Measurements from ENCODE around the gene XRN2.
A peak's percentile ranks its signal among the peaks of the same experiment; 100 is the strongest.
"Not testable (repeated sequence)": the region's sequence is repeated elsewhere in the genome, so short reads cannot be mapped to it uniquely, and the experiment has no call there.

XRN2 gene

DNA sequence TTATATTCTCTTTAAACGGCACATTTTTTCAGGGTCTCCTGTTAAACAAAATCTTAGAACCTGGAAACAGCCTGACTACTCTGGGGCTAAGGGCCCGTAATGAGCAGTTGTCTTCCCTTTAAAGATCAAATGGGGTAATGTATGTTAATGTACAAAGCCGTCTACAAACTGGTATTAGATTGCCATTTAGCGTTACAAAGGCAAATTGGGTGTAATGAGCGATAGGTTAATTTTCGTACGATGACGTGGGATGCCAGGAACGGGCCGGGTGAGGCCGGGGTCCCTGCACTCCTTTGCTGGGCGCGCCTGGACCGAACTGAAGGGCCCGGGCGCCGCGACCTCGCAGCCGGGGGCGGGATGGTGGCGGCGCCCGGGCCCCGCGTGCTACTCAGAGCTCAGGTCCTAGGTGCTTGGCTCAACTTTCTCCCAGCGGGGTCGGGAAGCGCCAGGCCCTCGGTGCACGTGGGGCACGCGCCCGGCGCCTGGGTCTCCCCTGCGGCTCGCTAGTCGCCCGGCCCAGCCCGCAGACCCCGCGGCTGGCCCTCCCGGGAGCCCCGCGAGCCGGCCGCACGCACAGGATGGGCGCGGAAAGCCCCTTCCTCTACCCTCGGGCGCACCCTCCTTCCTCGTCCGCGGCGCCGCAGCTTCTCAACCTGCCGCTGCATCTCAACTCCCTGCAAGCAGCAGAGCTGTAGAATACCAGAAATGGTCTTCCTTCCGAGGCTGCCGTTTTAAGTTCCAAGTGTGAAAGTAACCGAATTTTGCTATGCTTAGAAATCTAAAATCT lies 88.2 kb downstream of the XRN2 start:
- DNase-seq: peak; percentile 16

DNA sequence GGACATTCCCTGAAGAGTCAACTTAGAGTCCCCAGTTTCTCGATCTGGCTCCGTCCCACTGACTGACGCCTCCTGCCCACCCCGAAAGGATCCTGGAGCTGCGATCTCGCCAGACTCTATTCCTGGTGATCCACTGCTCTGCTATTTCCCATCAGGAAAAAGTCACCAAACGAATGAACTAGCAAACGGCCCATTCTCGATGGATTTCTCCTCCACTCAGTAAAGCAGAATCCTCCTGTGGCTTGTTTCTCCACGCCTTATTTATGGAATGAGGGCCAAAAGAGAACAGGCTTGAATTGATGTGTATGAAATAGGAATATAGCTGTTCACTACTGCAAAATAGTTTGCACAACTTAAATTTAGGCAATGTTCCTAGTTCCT lies 88.8 kb downstream of the XRN2 start:
- no peak for DNase-seq

- no peak for DNase-seq
Observed at GRCh38 chr20:21393166-21393565, 90.0 kb downstream of the XRN2 start.

DNA sequence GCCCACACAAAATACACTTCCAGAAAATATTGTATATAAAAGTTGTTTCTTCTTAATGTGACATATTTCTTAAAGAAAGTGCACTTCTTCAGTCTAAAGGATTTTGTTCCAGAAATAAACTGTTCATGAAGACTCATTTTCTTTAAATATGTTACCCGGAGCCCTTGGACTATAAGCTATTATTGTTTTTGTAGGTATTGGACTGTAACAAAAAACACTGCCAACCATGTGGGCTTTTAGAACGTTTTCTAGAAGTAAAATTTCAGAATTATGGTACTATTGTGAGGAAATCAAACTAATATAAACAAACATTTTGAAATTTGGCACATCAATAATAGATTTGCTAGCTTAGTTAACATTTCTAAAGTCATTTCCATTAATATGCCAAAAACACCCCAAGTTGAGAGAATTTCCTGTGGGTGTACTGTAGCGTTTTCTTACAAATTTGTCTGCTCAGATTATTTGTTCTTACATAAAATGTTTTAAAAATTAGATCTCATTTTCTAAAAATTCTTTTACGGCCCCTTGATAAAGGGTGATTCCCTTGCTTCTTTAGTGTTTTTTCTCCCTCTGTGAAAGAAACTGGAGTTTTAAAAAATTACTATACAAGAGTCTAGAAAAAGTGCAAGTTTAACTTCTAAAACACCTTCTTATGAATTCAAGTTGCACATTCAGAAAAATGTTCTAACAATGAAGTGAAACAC lies 90.8 kb downstream of the XRN2 start:
- DNase-seq: no peak

DNA sequence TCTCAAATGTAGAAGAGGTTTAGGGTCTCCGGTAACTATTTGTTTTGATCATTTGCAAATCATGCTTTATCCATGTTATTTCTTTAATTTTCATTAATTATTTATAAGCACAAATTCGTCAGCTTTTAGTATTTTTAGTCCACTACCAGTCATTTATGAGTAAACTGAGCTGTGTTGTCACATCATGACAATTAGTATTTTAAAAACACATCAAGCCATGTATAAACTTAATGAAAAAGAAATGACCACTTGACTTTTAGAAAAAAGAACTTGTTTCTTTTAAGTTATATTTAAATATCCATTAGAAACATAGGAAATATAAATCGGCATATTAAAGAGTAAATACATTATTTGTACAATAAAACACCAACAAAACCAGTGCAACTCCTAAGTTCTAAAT lies 91.4 kb downstream of the XRN2 start:
- DNase-seq: no peak

DNA sequence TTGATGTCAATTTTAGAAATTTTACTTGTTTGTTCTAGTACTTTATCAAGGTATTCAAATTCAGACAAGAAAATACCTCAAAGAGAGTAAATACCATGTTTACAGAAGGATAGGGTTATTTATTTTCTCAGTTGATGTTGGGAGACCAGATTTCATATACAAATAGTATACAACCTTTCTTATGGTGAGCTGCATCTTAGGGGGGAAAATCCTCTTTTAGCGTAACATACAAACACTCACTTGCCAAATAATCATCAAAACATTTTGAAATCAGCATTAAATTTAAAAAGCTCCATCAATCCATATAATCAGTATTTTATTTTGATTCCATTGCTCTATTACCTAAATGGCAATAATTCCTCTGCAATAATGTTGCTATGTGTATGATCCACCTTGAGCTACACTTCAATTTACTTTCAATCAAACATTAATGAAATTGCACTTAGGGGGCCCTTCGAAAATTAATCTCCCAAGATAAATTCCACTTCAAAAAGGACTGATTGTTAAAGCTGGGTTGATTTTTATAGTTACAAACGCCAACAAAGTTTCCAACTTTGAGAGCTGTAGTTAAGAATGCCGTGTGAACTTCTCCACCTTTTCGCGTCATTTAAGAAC lies 92.0 kb downstream of the XRN2 start:
- DNase-seq: no peak

GRCh38 chr20:21395666-21396598 lies 92.8 kb downstream of the XRN2 start:
- peak; percentile 43 for DNase-seq

GRCh38 chr20:21396599-21397340 lies 93.6 kb downstream of the XRN2 start:
- DNase-seq: peak; percentile 17

DNA sequence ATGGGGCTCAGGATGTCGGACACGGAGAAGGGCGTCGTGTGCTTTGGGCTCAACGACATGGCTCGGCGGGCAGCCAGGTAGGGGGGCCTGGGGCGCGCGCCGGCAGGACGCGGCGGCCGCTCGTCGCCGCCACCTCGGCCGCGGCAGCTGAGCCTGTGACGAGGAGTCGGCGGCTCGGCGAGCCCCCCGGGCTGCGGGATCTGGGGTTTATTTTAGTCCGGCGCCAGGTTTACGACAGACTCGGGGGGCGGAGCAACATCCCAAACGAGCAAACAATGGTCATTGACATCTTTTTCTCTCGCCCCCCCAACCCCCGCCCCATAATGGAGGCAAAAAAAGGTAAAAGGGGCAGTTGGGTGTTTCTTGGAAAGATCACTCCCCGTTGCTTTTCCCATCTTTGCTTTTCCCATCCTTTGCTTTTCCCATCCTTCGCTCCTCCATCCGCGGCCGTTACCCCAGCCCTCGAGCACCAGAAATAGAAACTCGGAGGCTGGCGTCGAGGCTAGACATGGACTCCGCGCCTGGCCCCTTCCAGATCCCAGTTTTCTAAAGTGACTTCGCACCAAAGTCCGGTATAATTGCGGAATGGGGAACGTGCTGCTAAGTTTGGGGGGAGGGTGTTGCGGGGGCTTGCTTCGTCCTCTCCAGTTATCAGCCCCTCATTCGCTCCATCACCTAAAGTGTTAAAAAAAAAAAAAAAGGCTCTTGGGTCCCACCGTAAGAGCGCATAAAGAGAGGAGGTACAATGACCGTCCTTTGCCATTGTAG lies 94.4 kb downstream of the XRN2 start, which contains the start of gene NKX2-4:
Gene NKX2-4 (minus strand): TSS at position 186 of the 768 bp plus-strand sequence. CDS start 127 bp downstream, at position 59.
- no peak for DNase-seq

DNA sequence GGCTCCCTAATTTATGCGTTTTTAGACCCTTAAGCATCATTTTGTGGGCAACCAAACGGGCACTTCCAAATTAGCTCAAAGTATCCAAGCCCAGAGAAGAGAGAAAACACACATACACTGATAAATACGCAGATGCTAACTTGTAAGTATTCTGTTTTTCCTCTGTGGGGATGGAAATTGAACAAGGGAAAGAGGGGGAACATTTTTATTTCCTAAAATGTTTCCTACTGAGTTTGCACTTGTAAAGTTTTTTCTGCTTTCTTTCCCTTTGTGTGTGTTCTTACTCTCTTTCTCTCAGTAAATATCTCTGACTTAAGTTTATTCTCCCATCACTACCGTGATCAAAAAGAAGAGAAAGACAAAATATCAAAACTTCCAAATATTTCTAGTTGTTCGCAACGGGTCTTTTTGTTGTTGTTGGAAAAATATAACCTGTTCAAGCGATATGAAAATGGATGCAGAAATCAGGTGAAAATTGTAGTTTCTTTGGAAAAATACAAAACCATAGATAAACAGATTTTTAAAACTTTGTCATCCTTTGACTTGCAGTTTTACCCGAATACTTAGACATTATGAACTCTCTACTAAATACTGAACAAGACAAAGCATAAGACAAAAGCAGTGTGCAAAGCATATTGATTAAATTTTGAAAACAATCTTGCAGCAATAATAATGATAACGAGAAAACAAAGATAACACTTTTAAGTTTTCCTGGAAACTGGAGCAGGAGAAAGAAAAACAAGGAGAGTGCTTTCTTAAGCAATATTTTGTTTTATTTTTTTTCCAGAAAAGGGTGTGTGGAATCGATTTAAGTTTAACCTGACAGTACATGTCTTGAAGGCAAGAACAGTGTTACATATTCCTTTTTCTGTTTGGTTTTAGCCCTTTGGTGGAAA lies 95.2 kb downstream of the XRN2 start:
- no peak for DNase-seq

- no peak for DNase-seq
Observed at GRCh38 chr20:21399005-21399475, 95.9 kb downstream of the XRN2 start.

GRCh38 chr20:21411725-21412124 lies 108.6 kb downstream of the XRN2 start:
- DNase-seq: no peak

GRCh38 chr20:21413996-21414395 lies 110.9 kb downstream of the XRN2 start:
- DNase-seq: not testable (repeated sequence)

DNA sequence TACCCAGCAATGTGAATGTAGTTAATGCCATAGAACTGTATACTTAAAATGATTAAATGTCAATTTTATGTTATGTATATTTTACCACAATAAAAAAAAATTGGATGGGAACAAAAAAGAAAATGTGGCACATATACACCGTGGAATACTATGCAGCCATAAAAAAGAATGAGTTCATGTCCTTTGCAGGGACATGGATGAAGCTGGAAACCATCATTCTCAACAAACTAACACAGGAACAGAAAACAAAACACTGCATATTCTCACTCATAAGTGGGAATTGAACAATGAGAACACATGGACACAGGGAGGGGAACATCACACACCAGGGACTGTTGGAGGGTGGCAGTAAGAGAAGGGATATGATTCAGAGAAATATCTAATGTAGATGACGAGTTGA lies 116.0 kb downstream of the XRN2 start:
- not testable (repeated sequence) for DNase-seq

DNA sequence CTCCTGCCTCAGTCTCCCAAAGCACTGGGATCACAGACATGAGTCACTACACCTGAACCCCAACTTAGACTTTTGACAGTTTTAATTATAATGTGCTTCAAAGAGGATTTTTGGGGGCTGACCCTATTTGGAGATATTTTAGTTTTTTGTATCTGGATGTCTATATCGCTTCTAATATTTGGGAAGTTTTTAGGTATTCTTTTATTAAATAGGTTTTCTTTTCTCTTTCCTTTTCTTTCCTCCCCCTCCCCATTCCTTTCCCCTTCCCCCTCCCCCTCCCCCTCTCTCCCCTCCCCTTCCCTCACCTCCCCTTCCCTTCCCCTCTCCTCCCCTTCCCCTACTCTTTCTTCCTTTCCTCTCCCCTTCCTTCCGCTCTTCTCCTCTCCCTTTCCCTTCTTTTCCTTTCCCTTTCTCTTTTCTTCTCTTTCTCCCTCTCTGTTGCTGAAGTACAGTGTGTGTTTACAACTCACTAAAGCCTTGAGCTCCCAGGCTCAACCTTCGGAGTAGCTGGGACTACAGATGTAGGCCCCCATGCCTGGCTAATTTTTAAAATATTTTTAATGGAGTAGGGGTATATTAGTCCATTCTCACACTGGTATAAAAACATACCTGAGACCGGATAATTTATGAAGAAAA lies 118.6 kb downstream of the XRN2 start:
- DNase-seq: no peak

GRCh38 chr20:21423712-21424111 lies 120.6 kb downstream of the XRN2 start:
- DNase-seq: not testable (repeated sequence)

- DNase-seq: no peak
Observed at GRCh38 chr20:21424846-21425245, 121.7 kb downstream of the XRN2 start.

- DNase-seq: no peak
Observed at GRCh38 chr20:21430020-21430419, 126.9 kb downstream of the XRN2 start.

- no peak for DNase-seq
Observed at GRCh38 chr20:21432911-21433310, 129.8 kb downstream of the XRN2 start.

All from activated naive CD4-positive, alpha-beta T cell treated with anti-CD3 and anti-CD28 coated beads, Interleukin-2, amount 50 U/mL, for 16 hours (primary cell).